Ishikawa (cell line): ENCODE data around the gene LY9.

ENCODE experiments used
- CREB1 ChIP-seq: IDR thresholded peaks from 2 replicates; pipeline ENCODE4 v1.6.1; 2012; ENCODE audit warnings: low read depth
- EGR1 ChIP-seq: IDR thresholded peaks from 2 replicates; pipeline ENCODE4 v1.6.1; 2012
- FOXM1 ChIP-seq: IDR thresholded peaks from 2 replicates; pipeline ENCODE4 v1.6.1; 2012; ENCODE audit warnings: low read depth, borderline replicate concordance
- MAX ChIP-seq: IDR thresholded peaks from 2 replicates; pipeline ENCODE4 v1.6.1; 2012
- RAD21 ChIP-seq: IDR thresholded peaks from 2 replicates; pipeline ENCODE4 v1.6.1; 2012; ENCODE audit warnings: low read depth
- TAF1 ChIP-seq: IDR thresholded peaks from 2 replicates; pipeline ENCODE4 v1.6.1; 2012; ENCODE audit warnings: low read depth, mild to moderate bottlenecking
- TCF12 ChIP-seq: IDR thresholded peaks from 2 replicates; pipeline ENCODE4 v1.6.1; 2012; ENCODE audit warnings: low read depth
- TEAD4 ChIP-seq: IDR thresholded peaks from 2 replicates; pipeline ENCODE4 v1.6.1; 2012
- TF ChIP-seq, protein P1 (sequence below): IDR thresholded peaks from 2 replicates; pipeline ENCODE4 v1.6.1; 2012; ENCODE audit warnings: low read depth, mild to moderate bottlenecking
- TF ChIP-seq, protein P2 (sequence below): IDR thresholded peaks from 2 replicates; pipeline ENCODE4 v1.6.1; 2012

GRCh38 chr1:160865337-160865736 lies 69.4 kb downstream of the LY9 start:
- TF ChIP-seq, protein P1, sequence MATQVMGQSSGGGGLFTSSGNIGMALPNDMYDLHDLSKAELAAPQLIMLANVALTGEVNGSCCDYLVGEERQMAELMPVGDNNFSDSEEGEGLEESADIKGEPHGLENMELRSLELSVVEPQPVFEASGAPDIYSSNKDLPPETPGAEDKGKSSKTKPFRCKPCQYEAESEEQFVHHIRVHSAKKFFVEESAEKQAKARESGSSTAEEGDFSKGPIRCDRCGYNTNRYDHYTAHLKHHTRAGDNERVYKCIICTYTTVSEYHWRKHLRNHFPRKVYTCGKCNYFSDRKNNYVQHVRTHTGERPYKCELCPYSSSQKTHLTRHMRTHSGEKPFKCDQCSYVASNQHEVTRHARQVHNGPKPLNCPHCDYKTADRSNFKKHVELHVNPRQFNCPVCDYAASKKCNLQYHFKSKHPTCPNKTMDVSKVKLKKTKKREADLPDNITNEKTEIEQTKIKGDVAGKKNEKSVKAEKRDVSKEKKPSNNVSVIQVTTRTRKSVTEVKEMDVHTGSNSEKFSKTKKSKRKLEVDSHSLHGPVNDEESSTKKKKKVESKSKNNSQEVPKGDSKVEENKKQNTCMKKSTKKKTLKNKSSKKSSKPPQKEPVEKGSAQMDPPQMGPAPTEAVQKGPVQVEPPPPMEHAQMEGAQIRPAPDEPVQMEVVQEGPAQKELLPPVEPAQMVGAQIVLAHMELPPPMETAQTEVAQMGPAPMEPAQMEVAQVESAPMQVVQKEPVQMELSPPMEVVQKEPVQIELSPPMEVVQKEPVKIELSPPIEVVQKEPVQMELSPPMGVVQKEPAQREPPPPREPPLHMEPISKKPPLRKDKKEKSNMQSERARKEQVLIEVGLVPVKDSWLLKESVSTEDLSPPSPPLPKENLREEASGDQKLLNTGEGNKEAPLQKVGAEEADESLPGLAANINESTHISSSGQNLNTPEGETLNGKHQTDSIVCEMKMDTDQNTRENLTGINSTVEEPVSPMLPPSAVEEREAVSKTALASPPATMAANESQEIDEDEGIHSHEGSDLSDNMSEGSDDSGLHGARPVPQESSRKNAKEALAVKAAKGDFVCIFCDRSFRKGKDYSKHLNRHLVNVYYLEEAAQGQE, result no peak
- TF ChIP-seq, protein P2, sequence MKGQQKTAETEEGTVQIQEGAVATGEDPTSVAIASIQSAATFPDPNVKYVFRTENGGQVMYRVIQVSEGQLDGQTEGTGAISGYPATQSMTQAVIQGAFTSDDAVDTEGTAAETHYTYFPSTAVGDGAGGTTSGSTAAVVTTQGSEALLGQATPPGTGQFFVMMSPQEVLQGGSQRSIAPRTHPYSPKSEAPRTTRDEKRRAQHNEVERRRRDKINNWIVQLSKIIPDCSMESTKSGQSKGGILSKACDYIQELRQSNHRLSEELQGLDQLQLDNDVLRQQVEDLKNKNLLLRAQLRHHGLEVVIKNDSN, result no peak
- TF ChIP-seq CREB1 (no peak), TCF12 (no peak), EGR1 (no peak), TAF1 (no peak), RAD21 (no peak), FOXM1 (no peak), MAX (no peak), TEAD4 (no peak)
